ELF-1 (cell line): ENCODE results near the gene SLC4A3.

Experiments
- DNase-seq: peaks from one replicate; pipeline ENCODE4 v3.0.0-alpha.2; 2016; ENCODE audit warnings: low read depth, low spot score

The SLC4A3 gene

DNA sequence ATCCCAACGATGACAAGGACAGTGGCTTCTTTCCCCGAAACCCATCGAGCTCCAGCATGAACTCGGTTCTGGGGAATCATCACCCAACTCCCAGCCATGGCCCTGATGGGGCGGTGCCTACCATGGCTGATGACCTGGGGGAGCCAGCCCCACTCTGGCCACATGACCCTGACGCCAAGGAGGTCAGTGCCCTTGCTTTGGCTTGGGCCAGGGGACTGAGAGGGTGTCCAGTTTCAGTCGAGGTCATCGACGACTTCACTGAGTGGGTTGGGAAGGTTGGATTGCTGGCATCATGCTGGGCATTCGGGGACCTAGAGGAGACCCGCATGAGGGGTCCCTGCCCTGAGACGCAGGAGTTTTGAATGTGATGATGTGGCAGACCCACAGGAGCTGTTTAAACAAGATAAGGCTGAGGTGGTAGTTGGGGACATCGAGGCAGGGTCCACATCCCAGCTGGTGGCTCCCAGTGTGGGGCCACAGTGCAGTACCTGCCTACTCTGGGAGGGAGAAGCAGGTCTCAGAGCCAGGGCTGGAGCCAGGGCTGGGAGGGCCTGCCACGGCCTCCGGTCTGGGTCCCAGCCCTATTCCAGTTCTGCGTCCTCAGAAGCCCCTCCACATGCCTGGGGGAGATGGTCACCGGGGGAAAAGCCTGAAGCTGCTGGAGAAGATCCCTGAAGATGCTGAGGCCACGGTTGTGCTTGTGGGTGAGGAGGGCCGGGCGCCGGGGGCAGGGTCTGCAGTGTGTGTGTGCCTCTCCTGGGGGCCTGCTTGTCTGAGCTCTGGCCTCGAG, 6.0 kb downstream of the SLC4A3 start:
- DNase-seq, result no peak

DNA sequence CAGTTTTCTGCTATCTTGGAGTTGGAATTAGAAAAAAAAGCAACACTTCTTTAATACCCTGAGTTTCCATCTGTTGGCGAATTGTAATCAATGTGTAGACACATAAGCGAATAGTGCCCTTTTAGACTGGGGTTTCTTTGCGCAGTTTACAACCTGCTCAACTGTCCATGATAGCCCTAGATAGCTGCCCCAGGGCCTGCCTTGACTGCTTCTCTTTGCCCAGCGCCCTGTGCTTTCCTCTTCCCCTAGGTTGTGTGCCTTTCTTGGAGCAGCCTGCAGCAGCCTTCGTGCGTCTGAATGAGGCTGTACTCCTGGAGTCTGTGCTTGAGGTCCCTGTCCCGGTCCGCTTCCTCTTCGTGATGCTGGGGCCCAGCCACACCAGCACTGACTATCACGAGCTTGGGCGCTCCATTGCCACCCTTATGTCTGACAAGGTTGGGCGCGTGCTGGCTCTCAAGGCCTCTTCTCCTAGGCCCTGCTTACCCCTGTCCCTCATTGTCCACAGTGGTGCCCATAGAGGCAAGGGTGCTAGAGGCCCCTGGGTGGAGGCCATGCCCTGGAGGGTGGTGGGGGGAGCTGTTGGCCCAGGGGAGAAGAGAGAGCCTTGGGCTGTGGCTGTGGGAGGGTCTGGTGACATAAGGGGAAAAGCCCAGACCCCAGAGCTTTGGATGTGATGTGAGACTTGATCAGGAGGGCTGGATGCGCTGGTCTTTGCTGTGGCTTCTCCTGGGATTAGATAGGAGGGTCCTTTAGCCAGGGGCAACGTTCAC, 6.9 kb downstream of the SLC4A3 start:
- no peak for DNase-seq

DNA sequence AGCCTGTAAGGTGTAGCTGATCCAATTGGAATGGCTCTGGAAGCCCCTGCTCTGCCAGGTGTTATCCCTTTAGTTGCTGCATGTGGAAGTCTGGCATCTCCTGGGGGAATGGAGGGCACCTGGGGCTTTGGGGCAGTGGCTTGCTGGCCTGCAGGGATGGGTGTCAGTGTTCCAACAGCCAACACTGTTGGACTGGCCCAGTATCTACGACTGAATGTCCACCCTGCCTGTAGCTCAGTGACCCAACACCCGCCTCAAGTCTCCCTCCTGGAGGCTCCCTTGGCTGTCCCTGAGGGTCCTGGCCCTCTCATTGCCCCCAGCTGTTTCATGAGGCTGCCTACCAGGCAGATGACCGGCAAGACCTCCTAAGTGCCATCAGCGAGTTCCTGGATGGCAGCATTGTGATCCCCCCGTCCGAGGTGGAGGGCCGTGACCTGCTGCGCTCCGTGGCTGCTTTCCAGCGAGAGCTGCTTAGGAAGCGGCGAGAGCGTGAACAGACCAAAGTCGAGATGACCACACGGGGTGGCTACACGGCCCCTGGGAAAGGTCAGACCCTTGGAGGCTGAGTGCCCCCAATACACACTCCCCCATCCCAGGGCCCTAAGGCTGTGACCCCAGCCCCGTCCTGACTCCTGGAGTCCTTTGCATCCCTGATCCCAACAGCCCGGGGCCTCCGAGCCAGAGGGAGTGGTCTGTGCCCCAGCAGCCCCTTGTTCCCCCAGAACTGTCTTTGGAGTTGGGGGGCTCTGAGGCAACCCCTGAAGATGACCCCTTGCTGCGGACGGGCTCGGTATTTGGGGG, 7.7 kb downstream of the SLC4A3 start:
- no peak for DNase-seq

DNA sequence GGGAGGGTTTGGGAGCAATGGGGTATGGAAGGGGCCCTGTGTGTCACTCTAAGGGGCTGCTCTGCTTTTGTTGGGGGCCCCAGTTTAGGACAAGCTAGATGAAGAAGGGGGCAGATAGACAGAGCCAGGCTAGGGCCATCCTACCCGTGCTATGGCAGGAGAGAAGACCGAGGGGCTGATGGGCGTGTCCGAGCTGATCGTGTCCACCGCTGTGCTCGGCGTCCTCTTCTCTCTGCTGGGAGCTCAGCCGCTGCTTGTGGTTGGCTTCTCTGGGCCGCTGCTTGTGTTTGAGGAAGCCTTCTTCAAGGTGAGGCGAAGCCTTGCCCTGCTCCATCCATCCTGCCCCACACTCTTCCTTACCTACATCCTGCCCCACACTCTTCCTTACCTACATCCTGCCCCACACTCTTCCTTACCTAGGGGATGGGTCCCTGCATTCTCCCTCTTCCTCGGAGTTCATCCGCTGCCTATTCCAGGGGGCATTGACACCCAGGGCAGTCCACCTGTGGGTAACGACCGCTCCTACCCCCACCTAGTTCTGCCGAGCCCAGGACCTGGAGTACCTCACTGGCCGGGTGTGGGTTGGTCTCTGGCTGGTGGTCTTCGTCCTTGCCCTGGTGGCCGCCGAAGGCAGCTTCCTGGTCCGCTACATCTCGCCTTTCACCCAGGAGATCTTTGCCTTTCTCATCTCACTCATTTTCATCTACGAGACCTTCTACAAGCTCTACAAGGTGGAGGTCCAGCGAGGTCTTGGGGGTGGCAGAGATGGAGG, 8.9 kb downstream of the SLC4A3 start:
- no peak for DNase-seq

DNA sequence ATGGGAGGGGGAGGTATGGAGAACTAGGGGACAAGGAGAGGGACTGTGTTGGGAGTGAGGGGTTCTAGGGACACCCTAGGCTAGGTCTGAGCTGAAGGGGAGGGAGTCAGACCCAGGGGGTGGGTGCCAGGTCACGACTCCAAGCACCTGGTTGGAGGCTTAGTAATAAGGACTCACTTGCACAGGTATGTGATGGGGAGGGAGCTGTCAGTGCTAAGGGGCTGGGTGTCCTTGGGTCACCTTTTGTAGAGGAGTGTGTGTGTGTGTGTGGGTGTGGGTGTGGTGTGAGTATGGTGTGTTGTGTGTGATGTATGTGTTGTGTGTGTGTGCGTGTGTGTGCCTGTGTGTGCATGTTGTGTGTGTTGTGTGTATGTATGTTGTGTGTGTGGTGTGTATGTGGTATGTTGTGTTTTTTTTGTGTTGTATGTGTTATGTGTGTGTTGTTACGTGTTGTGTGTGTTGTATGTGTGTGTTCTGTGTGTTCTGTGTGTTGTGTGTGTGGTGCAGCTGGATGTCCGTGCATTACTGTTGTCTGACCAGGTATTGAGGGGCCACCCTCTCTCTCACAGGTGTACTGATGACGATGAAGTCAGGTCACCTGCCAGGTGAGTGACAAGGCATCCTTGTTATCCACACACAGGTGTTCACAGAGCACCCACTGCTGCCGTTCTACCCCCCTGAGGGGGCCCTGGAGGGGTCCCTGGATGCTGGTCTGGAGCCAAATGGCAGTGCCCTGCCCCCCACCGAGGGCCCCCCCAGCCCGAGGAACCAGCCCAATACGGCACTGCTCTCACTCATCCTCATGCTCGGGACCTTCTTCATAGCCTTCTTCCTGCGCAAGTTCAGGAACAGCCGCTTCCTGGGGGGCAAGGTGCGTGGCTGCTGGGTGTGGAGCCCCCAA, 9.8 kb downstream of the SLC4A3 start:
- no peak for DNase-seq

DNA sequence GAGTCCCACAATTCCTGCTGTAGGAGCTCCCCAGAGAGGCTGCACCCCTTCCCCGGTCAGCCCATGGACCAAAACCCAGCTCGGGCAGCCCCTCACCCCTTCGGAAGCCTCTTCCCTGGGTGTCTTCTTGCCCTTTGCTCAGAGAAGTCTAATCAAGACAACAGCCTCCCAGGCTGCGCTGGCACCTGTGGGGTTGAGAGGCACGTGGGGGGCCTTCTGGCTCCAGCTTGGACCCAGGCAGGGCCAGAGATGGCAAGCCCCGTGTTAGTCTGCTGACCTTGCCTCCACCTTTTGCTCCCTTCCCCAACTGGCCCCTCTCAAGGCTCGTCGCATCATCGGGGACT, 10.4 kb downstream of the SLC4A3 start:
- no peak for DNase-seq

DNA sequence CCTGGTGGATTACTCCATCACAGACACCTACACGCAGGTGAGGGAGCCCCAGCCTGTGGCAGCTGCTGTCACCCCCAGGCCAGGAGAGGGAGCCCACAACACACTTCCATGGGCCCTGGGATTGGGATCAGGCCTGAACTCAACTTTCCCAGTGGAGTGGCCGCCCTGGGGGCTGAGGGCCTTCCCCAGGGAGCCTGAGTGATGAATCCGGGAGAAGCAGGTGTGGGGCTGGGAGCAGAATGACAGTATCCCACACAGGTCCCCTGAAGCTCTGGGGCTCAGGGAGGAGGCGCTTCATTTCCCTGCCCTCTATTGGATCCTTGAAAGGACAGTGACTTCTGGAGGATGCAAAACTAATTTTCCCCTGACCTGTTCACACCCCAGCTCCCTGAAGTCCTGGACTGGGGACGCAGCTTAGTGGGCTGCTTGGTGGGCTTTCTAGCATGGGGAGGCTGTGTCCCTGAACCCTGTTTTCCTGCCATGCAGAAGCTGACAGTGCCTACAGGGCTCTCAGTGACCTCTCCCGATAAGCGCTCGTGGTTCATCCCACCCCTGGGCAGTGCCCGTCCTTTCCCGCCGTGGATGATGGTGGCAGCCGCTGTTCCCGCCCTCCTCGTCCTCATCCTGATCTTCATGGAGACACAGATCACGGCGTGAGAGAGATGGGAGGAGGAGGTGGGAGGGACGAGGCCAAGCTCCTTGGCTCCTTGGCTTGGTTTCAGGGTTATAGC, 11.0 kb downstream of the SLC4A3 start:
- no peak for DNase-seq

DNA sequence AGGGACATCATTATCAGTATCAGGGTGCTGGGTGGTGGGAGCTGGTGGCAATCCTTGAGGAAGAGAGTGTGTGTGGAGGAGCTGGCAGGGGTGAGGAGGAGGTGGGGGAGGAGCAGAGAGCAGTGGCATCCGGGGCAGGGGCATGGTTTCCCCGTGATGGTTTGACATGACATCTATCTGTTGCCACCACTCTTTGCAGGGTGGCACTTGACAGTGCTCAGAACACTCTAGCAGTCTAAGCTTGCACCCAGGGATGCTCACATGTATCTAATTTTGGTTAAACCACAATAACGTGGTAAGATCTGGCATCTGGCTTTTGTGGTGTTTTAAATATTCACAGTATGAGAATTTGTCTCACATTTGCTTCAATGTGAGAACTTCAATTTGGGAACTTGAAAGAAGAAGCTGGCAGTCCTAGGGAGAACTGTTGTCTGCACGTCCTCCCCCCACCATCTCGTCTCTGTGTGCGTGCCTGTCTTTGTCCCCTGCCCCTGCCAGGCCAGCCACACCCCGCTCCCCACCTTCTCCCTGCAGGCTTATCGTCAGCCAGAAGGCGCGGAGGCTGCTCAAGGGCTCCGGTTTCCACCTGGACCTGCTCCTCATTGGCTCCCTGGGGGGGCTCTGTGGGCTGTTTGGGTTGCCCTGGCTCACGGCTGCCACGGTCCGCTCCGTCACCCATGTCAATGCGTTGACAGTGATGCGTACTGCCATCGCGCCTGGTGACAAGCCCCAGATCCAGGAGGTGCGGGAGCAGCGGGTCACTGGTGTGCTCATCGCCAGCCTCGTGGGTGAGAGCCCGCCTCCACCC, 11.7 kb downstream of the SLC4A3 start:
- no peak for DNase-seq

DNA sequence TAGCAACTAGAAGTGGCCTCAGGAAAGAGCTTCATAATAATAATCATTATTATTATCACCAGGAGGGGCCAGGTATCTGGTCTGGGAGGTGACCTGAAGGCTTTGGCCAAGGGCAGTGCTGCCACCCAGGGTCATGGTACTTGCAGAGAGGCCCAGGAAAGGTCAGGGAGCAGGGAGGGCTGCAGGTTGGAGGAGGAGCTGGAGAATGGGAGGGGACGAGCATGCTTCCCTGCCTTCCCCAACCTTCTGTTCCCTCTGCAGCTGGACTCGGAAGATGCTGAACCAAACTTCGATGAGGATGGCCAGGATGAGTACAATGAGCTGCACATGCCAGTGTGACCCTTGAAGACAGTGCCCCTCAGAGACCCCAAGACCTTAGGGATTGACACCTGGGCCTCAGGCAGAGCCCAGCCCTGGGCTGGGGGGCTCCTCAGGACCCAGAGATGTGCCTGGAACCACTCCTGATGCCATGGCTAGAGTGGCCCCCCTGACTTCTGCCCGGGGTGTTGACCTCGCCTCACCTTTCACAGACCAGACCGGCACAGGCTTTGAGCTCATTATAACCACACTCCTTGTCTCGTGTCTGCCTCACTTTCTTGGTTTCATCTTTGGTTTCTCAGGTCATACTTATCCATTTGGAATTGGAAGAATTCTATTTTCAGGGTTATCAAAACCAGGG, 14.1 kb downstream of the SLC4A3 start:
- no peak for DNase-seq

DNA sequence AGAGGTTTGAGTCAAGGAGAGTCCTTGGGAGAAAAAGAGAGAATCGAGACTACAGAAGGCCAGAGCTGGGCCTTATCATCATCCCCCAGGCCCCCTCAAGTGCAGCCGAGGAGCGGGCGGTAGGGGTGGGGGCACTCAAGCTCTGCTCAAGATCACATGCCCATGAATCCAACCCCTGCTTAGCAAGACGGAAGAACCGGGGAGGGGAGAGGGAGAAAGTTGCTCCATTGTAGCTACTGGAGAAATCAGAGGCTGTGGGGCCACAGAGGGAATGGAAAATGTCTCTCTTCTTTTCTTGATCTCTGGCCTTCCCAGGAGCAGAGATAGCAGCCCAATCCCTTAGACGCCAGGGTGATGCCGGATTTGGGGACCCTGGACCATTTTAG, 14.6 kb downstream of the SLC4A3 start:
- no peak for DNase-seq

DNA sequence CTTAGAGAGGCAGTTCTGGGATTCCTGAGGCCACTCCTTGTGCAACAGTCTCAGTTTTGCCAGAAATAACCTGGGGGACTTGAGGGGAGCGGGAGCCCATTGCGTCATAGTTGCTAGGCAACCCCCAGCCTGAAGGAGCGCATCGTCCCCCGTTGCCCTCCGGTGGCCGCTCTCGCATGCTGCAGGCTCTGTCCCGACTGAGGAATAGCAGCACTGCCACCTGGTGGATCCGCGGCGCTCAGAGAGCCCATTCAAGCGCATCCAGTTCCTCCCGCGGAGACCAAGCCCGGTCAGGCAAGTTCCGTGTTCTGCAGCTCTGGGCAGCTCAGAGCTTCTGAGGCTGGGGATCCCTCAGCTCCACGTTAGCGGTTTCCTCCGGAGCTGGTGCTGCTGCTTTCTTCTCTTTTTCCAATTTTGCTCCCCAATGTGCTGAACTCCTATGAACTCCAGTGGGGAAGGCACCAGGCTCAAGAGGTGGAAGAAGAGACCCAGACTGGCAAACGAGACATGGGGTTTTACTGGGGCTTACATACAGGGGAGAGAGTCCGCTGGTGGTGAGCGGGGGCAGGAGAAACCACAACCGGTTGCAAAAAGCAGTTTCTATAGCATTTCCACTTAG, 15.1 kb downstream of the SLC4A3 start:
- DNase-seq, result peak; percentile 98

DNA sequence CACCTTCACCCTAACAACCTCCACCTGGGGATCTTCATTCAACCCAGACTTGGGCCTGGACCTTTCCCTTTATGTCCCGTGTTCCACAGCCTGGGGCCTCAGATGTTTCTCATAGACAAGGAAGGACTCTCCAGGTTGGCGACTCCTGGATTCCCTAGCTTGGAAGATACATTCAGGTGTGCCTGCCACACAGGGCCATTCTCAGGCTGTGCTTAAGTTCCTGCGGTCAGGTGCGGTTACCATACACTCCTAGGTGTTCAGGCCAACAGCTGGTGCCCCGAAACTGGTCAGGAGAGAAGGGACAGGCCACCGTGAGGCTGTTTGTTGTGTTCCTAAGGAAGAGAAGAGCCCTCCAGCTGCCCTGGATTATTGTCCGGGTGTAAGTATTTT, 15.6 kb downstream of the SLC4A3 start:
- DNase-seq, result no peak

DNA sequence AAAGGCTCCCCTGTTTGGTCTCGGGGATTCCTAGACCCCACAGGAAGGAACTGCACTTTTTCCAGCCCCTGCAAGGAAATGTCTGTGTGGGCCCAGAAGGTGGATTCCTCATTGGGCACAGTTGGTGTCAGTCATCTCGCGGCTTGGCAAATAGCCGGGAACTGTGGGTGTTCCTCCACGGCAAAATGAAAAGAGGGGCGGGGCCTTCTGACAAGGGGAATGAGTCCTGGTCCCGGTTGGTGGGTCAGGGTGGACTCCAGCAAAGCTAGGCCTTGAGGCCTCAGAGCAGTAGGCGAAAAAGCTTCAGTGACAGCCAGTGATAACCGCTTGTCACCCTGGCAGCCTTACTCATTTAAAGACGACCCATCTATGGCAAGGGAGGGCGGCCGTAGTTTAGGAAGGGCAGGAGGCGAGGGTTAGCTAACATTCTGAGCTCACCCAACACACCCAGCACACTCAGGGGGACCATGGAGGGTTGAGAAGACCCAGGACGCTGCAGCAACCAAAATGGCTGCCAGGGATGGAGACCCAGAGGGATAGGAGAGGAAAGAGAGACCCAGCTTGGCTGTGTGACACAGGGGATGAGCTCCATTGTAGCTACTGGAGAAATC, 16.5 kb downstream of the SLC4A3 start:
- no peak for DNase-seq

DNA sequence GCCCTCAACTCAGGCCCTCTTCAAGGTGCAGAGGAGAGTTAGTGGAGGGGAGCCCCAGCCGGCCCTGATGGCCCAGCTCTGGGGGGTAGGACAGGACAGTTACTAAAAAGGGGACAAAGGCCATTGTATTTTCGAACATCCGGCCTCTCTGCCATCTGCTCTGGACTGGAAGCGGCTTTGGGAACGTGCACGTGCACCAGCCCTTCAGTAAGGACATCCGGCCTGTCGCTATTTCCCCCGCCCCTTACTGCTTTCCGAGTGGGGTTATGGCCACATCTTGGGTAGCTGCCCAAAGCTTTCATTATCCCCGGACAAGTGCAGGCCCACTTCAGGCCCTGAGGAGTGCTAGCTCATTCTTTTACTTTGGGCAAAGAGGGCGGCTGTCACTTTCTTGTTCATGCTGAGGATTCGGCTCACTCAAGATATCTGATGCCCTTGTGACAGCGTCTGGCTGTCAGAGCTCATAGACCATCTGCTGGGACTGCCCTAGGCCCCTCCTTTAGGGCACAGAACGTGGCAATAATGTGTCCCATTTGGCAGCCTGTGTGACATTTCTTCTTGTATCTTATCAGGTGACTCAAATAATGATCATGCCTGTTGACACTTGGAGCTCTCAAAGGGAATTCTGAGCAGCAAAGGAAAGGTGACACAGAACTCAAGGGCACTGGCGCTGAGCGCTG, 17.5 kb downstream of the SLC4A3 start:
- DNase-seq, result no peak

DNA sequence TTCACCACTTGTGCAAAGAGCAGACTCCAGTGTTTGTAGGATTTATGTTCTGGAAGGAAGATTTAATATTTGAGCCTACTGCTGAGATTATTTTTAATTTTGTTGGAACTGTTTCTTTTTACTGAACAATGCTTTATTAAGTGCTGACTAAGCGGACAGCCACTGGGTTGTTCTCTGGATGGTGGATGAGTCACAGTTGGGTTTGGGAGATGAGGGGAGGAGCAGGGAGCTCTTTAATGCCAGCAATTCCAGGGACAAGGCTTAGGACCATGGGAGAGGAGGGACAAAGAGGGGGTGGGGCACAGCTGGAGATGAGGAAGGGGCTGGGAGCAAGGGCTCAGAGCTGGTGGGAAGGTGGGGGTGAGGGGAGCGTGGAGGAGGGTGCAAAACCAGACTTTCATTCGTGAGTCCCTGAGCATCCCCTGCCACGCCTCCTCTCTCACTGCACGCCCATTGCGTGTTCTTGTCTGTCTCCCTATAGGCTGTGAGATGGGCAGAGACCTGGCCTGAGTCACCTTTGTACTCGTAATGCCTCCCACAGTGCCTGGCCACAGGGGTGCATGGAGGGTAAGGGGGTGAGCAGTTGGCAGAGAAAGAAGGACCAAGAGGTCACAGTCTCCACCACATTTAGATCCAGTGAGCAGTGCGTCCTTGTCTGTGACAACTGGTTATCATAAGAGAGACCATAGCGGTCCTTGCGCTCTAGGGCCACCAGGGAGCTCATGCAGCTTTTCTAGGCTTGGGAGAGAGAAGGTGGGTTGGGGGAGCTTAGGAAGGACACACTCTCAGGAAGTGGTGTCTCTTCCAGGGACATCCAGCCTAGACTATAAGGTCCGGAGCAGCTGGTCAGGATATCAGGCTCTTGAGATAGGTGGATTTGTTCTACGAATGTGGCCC, 18.4 kb downstream of the SLC4A3 start:
- DNase-seq, result peak; percentile 68

DNA sequence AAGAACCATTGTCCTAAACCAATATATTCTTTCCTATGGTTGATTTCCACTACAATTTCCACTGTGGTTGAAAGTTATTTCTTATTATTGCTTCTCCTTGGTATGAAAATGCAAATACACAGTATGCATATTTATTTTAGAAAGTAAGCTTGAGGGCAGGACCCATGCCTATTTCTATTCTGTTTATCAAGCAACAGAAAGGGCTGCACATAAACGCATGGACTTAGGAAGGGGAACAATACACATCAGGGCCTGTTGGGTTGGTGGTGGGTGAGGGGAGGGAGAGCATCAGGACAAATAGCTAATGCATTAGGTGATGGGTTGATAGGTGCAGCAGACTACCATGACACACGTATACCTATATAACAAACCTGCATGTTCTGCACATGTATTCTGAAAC, 20.7 kb downstream of the SLC4A3 start:
- DNase-seq, result no peak
